ENCODE measurements around the gene FASLG. TPM values are rescaled to one million over a fixed set of nuclear protein-coding genes. Genes with fewer than 3 reads are reported as not detected.
A peak's percentile ranks its signal among the peaks of the same experiment; 100 is the strongest.

The FASLG gene
- total RNA-seq, 1 donor from 2014 or later: 1.3 TPM

GRCh38 chr1:172629638-172630037 lies 29.3 kb upstream of the FASLG start:
- H3K9me3 ChIP-seq: no peaks in the 10 kb centered on the region
- no peak for DNase-seq
- H3K4me1 ChIP-seq: no peaks in the 10 kb centered on the region
- H3K4me3 ChIP-seq: no peak overlapping the region
- no peaks in the 10 kb centered on the region for H3K27me3 ChIP-seq
- H3K27ac ChIP-seq: no peak overlapping the region
- ATAC-seq: no peak
- intact Hi-C loops (cut with DNase I): no loop called here
- H3K36me3 ChIP-seq: no peaks in the 10 kb centered on the region
- TF ChIP-seq, protein P1, sequence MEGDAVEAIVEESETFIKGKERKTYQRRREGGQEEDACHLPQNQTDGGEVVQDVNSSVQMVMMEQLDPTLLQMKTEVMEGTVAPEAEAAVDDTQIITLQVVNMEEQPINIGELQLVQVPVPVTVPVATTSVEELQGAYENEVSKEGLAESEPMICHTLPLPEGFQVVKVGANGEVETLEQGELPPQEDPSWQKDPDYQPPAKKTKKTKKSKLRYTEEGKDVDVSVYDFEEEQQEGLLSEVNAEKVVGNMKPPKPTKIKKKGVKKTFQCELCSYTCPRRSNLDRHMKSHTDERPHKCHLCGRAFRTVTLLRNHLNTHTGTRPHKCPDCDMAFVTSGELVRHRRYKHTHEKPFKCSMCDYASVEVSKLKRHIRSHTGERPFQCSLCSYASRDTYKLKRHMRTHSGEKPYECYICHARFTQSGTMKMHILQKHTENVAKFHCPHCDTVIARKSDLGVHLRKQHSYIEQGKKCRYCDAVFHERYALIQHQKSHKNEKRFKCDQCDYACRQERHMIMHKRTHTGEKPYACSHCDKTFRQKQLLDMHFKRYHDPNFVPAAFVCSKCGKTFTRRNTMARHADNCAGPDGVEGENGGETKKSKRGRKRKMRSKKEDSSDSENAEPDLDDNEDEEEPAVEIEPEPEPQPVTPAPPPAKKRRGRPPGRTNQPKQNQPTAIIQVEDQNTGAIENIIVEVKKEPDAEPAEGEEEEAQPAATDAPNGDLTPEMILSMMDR (IDR thresholded peaks at IDR 0.05): no peak

DNA sequence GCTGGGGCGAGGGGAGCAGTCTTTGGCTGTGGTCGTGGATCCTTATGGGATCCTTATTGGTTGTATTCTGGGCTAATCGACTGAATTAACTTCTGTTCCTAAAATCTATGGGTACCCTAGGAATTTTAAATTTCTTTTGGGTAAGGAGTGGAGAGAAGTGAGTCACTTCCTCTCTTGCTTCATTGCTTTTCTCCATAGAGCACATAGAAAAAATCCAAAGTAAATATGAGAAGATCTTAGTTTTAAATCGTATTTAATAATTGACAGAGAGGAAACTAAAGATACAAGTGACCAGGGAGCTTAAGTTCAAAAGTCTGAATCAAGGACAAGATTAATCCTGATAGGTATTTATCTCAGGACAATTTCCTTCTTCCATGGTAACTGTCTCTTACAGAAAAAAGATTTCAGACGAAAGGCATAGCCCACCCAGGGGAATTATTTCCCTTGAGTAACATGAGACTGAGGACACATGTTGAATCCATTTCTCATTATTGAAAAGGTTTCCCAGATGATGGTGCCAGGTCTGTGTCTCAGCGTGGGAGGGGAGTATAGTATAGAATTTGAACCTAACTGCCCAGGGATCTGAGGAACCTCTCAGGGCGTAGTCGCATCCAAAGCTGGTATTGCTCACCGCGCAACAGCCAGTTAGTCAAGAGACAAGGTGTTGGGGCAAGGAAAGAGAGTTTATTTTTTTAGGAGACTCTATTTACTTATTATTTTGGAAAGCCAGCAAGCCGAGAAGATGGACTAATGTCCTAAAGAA lies 28.7 kb upstream of the FASLG start:
- intact Hi-C loops (cut with DNase I): no loop called here

GRCh38 chr1:172630868-172631267 lies 28.0 kb upstream of the FASLG start:
- Histone ChIP-seq H3K9me3 (no peaks in the 10 kb centered on the region), H3K36me3 (no peaks in the 10 kb centered on the region), H3K4me1 (no peaks in the 10 kb centered on the region), H3K27ac (no peak overlapping the region), H3K4me3 (no peak overlapping the region), H3K27me3 (no peaks in the 10 kb centered on the region)
- ATAC-seq (no peak), DNase-seq (no peak)
- intact Hi-C loops (cut with DNase I): no loop called here
- TF ChIP-seq, protein P1 (IDR thresholded peaks at IDR 0.05): no peak

More for the DNA sequence above, 28.7 kb upstream of the FASLG start:
- Histone ChIP-seq H3K9me3 (no peaks in the 10 kb centered on the region), H3K27ac (no peak overlapping the region), H3K4me3 (no peak overlapping the region), H3K36me3 (no peaks in the 10 kb centered on the region), H3K27me3 (no peaks in the 10 kb centered on the region), H3K4me1 (no peaks in the 10 kb centered on the region)
- DNase-seq (no peak), ATAC-seq (no peak)
- TF ChIP-seq, protein P1 (IDR thresholded peaks at IDR 0.05): no peak

- DNase-seq (no peak), ATAC-seq (no peak)
- intact Hi-C loops (cut with DNase I): no loop called here
- H3K27me3 ChIP-seq: no peaks in the 10 kb centered on the region
- no peak overlapping the region for H3K4me3 ChIP-seq
- H3K36me3 ChIP-seq: no peaks in the 10 kb centered on the region
- H3K9me3 ChIP-seq: no peaks in the 10 kb centered on the region
- no peak overlapping the region for H3K27ac ChIP-seq
- H3K4me1 ChIP-seq: no peaks in the 10 kb centered on the region
- TF ChIP-seq, protein P1 (IDR thresholded peaks at IDR 0.05): no peak
These were observed 21.4 kb upstream of the FASLG start for GRCh38 chr1:172637522-172637921.

DNA sequence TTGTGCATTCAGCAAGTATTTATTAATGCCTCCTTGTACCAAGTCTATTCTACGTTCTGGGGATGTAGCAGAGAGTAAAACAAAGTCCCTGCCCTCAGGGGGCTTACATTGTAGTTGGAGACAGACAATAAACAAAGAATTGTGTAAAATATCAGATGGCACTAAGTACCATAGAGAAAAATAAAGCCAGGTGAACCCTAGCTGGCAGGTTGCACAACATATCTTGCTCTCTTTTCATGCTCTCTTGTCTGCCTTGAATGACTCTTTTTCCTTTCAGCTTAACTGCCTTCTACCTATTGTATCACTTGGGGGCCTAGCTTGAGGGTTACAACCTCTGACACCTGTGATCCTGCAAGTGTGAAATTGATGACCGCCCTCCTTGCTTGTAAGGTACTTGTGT lies 20.7 kb upstream of the FASLG start:
- Histone ChIP-seq H3K4me1 (no peaks in the 10 kb centered on the region), H3K27ac (peak overlapping the region; percentile 36), H3K36me3 (no peaks in the 10 kb centered on the region), H3K27me3 (no peaks in the 10 kb centered on the region), H3K9me3 (no peaks in the 10 kb centered on the region), H3K4me3 (no peak overlapping the region)
- DNase-seq (no peak), ATAC-seq (no peak)
- TF ChIP-seq, protein P1 (IDR thresholded peaks at IDR 0.05): no peak
- intact Hi-C loops (cut with DNase I): no loop called here

Data from upper lobe of right lung (tissue), 1 donor.